GM21786 (cell line): ENCODE data around the gene ZNF292.
"Not testable (repeated sequence)": the region's sequence is repeated elsewhere in the genome, so short reads cannot be mapped to it uniquely, and the experiment has no call there.

Source experiments
- ATAC-seq: cut with Tn5 transposase; IDR thresholded peaks from one replicate; pipeline ENCODE4 v1.9.1; 2021; ENCODE audit not compliant: unreplicated experiment

The ZNF292 gene

DNA sequence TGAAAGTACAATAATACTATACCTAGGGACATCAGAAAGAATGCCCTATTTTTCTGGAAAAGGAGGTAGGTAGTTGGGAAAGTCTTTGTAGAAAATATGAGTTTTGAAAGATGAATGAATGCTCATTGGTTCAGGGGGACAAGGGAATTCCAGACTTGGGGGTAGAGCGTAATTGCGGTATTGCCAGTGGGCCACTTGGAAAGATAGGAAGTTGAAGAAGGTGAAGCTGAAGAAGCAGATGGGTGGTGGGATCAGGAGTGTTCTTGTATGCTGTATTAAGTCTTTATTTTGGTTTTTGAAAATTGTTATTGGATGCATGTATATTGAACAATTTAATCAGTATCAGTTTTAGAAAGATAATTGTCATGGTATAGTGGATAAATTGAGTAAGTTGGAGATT lies 109.1 kb downstream of the ZNF292 start:
- ATAC-seq = no peak

DNA sequence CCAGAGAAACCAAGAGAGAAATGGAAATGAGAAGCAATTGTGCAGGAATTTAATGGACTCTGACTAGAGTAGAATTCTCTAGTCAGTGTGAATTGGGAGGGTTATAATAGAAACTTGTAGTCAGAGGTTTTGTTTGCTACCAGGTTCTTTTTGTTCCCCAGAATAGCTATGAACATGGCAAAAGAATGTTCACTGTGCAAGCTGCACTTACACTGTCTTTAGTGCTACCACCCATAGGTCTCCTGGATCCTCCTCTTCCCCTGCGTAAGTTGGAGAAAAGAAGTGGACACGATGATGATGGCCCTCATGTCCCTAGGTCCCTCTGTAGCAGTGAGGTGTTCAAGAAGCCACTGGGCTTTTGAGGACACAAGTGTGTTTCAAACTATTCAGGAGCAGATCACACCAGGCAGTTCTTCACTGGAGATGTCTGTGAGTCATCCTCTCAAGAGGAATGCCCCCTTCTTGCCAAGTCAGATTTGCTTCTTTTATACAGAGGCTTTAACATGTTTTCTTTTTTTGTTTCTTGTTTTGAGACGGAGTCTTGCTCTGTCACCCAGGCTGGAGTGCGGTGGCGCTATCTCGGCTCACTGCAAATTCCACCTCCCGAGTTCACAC lies 119.4 kb downstream of the ZNF292 start:
- no peak for ATAC-seq

DNA sequence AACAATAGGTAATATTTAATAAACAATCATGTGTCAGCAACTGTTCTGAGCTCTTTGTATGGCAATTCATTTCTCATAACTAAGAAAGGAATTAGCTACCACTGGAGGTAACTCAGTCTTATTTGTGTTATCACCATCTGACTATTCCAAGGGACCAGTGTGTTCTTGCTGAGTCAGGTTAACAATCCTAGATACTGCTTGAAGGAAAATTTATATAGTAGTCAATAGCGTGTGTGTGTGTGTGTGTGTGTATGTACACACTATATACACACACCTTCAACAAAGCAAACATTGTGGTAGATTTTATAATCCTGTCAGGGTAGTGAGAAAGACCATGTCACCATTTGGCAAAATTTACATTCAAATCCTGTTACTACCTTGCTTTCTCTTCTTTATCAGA lies 121.3 kb downstream of the ZNF292 start:
- ATAC-seq = no peak

DNA sequence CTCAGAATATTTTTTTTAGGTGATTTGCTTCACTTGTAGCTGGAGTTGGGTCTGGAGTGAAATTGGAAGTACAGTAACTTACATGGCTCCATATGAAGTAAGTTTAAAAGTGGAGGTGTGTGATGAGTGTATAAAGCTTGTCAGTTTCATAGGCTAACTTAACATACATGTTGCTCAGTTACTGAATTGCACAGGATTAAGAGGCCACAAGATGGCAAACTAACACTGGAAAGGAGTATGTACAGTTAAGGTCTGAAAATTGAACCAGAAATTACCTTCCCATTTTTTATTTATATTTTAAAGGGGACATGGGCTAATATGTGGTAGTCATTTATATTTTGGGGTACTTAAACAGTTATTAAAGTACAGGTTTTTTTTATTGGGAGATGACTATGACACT lies 121.8 kb downstream of the ZNF292 start:
- no peak for ATAC-seq

DNA sequence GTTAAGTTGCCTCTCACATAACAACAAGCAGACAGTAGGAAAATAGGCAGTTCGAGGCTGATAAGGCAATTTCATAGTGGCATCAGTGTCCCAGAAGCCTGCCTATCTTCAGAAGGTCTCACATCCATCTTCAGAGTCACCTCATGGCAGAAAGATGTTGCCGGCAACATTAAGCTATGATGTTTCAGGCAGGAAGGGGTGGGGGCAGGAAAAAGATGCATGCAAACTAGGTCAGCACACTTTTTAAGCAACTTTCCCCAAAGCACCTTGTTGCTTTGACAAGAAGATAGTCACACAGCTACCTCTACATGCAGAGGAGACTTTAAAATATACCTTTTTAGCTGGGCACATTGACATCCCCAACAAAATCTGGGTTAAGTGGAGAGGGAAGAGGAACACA lies 123.8 kb downstream of the ZNF292 start:
- no peak for ATAC-seq

DNA sequence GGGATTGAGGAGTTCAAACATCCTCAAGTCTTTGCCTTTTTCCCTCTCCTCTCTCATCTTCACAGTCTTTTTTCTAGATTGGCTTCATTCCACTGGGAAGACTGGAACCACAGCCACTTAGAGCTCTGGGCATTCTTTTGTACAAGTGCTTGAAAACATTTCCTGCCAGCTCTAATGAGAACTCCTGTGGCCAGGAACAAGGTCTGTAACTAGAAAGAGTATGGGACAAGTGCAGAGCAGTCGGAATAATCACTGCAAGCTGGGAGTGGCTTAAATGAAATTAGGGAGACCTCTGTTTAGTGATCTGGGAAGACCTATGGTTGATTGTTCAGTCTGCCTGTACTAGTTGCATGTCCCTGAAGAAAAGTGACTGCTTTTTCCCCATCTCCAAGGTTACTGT lies 126.1 kb downstream of the ZNF292 start:
- ATAC-seq = no peak

DNA sequence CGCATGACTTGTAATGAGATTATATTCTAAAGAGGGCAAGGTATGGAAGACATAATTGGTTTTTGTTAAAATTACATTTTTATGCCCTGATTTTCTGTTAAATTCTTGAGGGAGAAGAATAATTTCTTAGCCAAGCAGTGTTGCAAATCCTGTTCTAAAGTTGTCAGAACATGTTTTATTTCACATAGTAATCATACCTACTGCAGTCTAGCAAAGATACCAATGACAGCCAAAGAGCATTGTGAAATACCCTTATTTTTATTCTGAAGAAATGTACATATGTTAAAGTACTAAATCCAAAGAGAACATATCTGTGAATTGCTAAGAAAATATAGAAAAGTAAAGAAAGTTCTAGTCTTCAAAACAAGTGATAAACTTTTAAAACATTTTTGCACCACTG lies 127.4 kb downstream of the ZNF292 start:
- no peak for ATAC-seq

DNA sequence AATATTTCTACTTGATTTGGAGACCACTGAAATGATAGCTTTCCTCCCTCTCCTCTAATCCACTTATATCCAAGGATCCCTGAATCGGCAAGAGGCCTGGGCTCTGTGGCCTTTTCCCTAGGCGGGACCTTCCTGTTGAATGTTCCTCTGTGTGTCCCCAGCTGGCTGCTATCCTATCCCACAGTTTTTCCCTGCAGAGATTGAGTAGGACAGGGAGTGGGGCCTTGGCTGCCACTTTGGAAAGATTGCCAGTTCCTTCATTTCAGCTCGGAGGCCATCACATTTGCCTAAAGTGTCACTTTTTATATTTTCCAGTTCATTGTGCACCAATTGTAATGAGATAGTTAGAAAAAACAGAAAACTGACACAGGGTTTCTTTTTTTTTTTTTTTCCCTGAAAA lies 128.1 kb downstream of the ZNF292 start:
- no peak for ATAC-seq

DNA sequence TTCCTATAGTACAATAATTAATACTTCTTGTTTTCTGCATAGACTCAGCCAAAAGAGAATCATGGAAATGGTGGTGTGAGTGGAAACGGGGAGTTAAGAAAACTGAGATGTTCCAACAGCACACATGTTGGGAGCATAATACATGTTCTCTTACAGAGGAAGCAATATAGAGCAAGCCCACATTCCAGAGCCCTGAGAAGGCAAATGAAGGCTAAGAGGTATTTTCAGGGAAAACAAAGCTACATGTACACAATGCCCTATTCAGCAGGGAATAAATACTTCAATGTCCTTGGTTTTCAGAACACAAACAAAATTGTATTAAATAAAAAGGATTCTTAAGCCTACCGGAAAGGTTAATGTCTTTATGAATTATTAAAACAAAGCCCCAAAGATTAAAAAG lies 131.9 kb downstream of the ZNF292 start:
- ATAC-seq = no peak

DNA sequence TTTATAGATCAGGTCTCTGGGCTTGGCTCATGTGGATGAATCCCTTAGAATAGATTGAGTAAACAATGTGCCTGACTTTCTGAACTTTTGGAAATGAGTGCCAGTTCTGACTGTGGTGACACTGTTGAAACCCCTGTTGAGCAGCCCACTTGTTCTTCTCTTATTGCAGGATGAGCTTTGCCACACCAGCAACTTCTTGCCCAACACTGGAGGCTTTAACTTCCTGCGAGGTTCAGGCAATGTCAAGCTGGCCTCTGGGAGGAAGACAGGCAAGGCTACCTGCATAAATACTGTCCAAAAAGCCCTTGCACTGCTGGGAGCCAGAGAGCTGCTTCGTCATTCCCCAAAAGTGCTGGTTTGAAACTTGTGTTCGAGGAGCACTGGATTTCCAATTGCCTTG lies 134.2 kb downstream of the ZNF292 start:
- no peak for ATAC-seq

DNA sequence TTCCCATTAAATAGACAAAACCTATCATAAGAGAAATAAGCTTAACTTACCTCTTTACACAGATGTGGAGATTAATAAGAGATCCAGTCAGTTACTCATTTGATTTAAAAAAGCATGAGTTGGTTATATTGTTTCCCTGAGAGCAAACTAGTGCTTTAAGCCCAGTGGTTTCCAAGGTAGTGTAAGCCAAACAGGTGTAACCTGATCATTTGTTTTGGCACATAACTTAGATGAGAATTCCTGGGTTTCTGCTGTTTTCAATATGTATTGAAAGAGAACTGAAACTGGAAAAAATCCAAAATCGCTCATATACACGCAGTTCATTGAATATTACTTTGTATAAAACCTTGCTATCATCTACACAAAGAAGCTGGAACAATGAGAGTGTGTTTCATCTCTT lies 136.5 kb downstream of the ZNF292 start:
- ATAC-seq = no peak

DNA sequence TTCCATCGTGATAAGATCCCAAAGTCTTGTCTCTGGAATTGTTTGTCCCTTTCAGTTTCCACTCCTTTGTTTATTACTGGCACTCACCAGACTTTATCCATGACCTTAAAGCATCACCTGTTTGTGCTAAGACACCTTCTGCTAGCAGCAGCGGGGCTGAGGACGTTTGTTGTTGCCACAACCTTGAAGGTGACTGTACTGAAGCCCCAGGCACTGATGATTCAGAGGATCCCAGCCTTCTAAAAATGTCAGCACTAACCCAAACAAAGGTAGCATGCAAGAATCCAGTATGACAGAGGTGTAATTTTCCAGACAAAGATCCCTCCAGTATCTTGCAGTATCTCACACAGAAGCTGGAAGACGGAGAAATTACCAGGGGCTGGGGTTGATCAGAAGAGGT lies 138.2 kb downstream of the ZNF292 start:
- ATAC-seq = no peak

DNA sequence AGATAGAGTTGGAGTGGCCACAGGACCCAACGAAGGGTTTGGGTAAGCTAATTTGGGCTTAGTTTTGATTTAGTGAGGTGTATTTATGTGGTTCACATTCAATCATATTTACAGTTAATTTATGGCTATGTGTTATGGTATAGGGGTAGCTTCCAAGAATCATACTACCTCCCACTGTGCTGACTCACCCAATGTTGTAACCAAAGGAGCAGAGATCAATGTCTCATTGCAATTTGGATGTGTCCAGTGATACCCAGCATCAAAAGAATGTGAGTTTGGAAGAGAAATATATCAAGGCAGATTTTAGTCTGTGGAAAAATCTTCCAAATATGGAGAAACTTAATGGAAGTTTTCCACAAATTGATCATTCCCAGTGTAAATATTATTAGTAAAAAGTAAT lies 141.8 kb downstream of the ZNF292 start:
- ATAC-seq = no peak

DNA sequence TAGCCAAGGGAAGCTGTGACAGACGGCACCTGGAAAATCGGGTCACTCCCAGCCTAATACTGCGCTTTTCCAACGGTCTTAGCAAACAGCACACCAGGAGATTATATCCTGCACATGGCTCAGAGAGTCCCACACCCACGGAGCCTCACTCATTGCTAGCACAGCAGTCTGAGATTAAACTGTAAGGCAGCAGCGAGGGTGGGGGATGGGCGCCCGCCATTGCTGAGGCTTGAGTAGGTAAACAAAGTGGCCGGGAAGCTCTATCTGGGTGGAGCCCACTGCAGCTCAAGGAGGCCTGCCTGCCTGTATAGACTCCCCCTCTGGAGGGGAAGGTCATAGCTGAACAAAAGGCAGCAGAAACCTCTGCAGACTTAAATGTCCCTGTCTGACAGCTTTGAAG lies 145.9 kb downstream of the ZNF292 start:
- not testable (repeated sequence) for ATAC-seq

DNA sequence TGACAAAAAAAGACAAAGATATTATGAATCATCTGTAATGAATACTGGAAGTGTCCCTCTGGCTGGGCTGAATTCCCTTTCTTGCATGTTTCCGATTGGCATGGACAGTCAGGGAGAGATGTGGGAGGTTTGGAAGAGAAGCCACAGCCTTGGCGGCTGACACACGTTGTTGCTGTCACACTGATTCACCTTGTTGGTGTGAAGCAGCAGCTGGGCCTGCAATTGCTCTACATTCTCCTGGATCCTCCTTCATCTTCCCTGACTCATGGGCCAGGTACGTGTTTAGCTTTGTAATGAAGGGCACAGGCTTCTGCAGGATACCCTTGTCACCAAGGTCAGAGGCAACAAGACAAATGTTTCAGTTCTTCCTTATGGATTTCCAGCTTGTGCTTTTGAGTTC lies 153.6 kb downstream of the ZNF292 start:
- no peak for ATAC-seq

DNA sequence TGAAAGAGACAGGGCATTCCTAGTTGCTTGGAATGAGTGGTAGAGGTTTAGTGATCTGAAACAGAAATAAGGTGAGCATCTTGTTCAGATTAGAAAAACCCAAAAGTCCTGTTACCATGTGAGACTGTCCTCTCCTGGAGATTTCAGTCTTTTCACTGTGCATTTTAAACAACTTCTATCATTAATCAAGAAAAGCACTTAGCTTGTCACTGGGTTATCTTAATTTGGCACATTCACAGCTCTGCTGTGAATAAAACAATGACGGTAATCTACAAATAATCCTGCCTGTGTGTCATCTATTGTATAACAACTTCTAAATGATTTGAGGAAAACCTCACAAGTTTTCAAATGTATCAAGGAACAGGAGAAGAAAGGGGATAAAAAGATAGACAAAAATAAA lies 157.5 kb downstream of the ZNF292 start:
- ATAC-seq = no peak
